ENCODE measurements around the gene FAM180B. TPM values are rescaled to one million over a fixed set of nuclear protein-coding genes. Genes with fewer than 3 reads are reported as not detected.

Gene FAM180B
- total RNA-seq, 4 donors from 2014 or later = 0.37 to 1.1 (median 0.68) TPM

DNA sequence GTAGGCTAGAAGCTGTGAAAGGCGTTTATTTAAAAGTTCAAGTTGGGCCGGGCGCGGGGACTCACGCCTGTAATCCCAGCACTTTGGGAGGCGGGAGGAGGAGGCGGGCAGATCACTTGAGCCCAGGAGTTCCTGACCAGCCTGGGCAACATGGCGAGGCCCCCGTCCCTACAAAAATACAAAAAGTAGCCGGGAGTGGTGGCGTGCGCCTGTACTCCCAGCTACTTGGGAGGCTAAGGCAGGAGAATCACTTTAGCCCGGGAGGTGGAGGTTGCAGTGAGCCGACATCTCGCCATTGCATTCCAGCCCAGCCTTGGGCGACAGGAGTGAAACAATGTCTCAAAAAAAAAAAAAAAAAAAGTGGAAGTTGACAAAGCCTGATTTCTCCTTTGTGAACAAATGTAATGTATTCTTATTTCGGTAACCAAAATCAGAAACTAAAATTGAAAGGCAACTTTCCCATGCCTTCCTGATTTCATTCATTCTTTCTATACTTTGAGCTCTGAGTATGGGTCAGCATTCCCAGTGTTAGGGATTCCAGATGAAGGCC is 20.3 kb upstream of the FAM180B start:
- peak; percentile 3 for ATAC-seq
- TF ChIP-seq EP300 (IDR thresholded peaks at IDR 0.05) (no peak), CTCF (IDR thresholded peaks at IDR 0.05) (no peak)
- H3K27ac ChIP-seq = peak overlapping the region; percentile 21 to 85 (median 74)
- H3K4me3 ChIP-seq = peak overlapping the region; percentile 77 to 91
- WGBS, 2 donors (ENCODE audit: low coverage in 1 of 2) = 60 to 63% methylated on average over 8 to 12 of the region's 17 CpGs
- H3K27me3 ChIP-seq = no peaks in the 10 kb centered on the region
- H3K9me3 ChIP-seq = no peaks in the 10 kb centered on the region
- H3K4me1 ChIP-seq = peaks cover 0 to 30% (median 6%) of the 10 kb centered on the region in 3 donors
- peaks cover 0 to 32% of the 10 kb centered on the region in 2 donors for H3K36me3 ChIP-seq

GRCh38 chr11:47569646-47570045 is 16.8 kb upstream of the FAM180B start:
- Histone ChIP-seq H3K36me3 (peaks cover 0 to 66% of the 10 kb centered on the region in 2 donors), H3K4me1 (peaks cover 0 to 39% (median 14%) of the 10 kb centered on the region in 3 donors), H3K9me3 (no peaks in the 10 kb centered on the region), H3K4me3 (no peak overlapping the region), H3K27ac (no peak overlapping the region), H3K27me3 (no peaks in the 10 kb centered on the region)
- no peak for ATAC-seq
- 92 to 100% methylated on average over 2 to 3 of the region's 7 CpGs for WGBS, 2 donors (ENCODE audit: low coverage in 1 of 2)
- TF ChIP-seq CTCF (IDR thresholded peaks at IDR 0.05) (no peak), POLR2A (IDR thresholded peaks at IDR 0.05) (no peak), EP300 (IDR thresholded peaks at IDR 0.05) (no peak), POLR2AphosphoS5 (IDR thresholded peaks at IDR 0.05) (no peak)

- Histone ChIP-seq H3K27me3 (no peaks in the 10 kb centered on the region), H3K4me1 (peaks cover 0 to 33% (median 14%) of the 10 kb centered on the region in 3 donors), H3K27ac (no peak overlapping the region), H3K4me3 (no peak overlapping the region), H3K9me3 (no peaks in the 10 kb centered on the region), H3K36me3 (peaks cover 0 to 78% of the 10 kb centered on the region in 2 donors)
- 73% methylated on average over 3 of the region's 3 CpGs; no CpG with 5 or more reads in 1 of the 2 donors for WGBS, 2 donors (ENCODE audit: low coverage in 1 of 2)
- peak; percentile 31 for ATAC-seq
- no peak for TF ChIP-seq POLR2AphosphoS5 (IDR thresholded peaks at IDR 0.05)
- no peak for TF ChIP-seq EP300 (IDR thresholded peaks at IDR 0.05)
- no peak for TF ChIP-seq CTCF (IDR thresholded peaks at IDR 0.05)
- no peak for TF ChIP-seq POLR2A (IDR thresholded peaks at IDR 0.05)
Observed at GRCh38 chr11:47570651-47571356, 15.7 kb upstream of the FAM180B start.

- no peak for TF ChIP-seq POLR2AphosphoS5 (IDR thresholded peaks at IDR 0.05)
- no peak for TF ChIP-seq CTCF (IDR thresholded peaks at IDR 0.05)
- no peak for TF ChIP-seq EP300 (IDR thresholded peaks at IDR 0.05)
- no peak for TF ChIP-seq POLR2A (IDR thresholded peaks at IDR 0.05)
- Histone ChIP-seq H3K4me3 (no peak overlapping the region), H3K4me1 (peaks cover 0 to 29% (median 11%) of the 10 kb centered on the region in 3 donors), H3K9me3 (no peaks in the 10 kb centered on the region), H3K36me3 (peaks cover 0 to 83% of the 10 kb centered on the region in 2 donors), H3K27ac (no peak overlapping the region), H3K27me3 (no peaks in the 10 kb centered on the region)
- 75 to 80% methylated on average over 1 to 4 of the region's 4 CpGs for WGBS, 2 donors (ENCODE audit: low coverage in 1 of 2)
- ATAC-seq = no peak
Observed at GRCh38 chr11:47571357-47571729, 15.1 kb upstream of the FAM180B start.

GRCh38 chr11:47571895-47572294 is 14.6 kb upstream of the FAM180B start:
- Histone ChIP-seq H3K27me3 (no peaks in the 10 kb centered on the region), H3K4me3 (no peak overlapping the region), H3K36me3 (peaks cover 0 to 88% of the 10 kb centered on the region in 2 donors), H3K9me3 (no peaks in the 10 kb centered on the region), H3K27ac (no peak overlapping the region), H3K4me1 (peaks cover 0 to 29% (median 8%) of the 10 kb centered on the region in 3 donors)
- WGBS, 2 donors (ENCODE audit: low coverage in 1 of 2) = 43 to 69% methylated on average over 1 of the region's 1 CpG
- TF ChIP-seq EP300 (IDR thresholded peaks at IDR 0.05) (no peak), POLR2AphosphoS5 (IDR thresholded peaks at IDR 0.05) (no peak), CTCF (IDR thresholded peaks at IDR 0.05) (no peak), POLR2A (IDR thresholded peaks at IDR 0.05) (no peak)
- ATAC-seq = no peak
